MM.1S (cell line): ENCODE results near the gene RPL29.

Experiments used
- EZH2 ChIP-seq: fragments of 300-600 bp; sonication (generic); optimal IDR thresholded peaks from 2 replicates; pipeline ENCODE3; 2017; ENCODE audit warnings: low read depth, mild to moderate bottlenecking, antibody characterized with exemption, low read length, mixed read lengths
- TF ChIP-seq, protein P1 (sequence below): fragments of 300-600 bp; sonication (generic); IDR thresholded peaks from 2 replicates; pipeline ENCODE4 v1.5.1; 2016; ENCODE audit warnings: antibody characterized with exemption, low read length, mixed read lengths

DNA sequence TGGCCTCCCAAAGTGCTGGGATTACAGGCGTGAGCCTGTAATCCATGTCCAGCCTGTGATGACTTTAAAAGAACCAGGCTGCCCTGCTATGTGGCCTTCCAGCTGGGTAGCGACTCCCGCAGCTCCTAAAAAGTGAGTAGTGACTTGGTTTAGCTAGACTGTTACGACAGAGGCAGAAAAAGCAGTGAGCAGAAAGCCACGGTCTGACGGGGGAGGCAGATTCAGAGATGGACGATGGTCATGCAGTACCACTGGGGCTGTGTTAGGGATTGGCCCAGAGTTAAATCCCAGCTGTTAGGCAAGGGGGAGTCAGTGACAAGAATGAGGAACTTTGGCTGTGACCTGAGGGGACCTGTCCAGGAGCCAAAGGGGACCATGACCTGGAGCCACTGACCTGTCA lies 3.1 kb upstream of the RPL29 start:
- TF ChIP-seq, protein P1, sequence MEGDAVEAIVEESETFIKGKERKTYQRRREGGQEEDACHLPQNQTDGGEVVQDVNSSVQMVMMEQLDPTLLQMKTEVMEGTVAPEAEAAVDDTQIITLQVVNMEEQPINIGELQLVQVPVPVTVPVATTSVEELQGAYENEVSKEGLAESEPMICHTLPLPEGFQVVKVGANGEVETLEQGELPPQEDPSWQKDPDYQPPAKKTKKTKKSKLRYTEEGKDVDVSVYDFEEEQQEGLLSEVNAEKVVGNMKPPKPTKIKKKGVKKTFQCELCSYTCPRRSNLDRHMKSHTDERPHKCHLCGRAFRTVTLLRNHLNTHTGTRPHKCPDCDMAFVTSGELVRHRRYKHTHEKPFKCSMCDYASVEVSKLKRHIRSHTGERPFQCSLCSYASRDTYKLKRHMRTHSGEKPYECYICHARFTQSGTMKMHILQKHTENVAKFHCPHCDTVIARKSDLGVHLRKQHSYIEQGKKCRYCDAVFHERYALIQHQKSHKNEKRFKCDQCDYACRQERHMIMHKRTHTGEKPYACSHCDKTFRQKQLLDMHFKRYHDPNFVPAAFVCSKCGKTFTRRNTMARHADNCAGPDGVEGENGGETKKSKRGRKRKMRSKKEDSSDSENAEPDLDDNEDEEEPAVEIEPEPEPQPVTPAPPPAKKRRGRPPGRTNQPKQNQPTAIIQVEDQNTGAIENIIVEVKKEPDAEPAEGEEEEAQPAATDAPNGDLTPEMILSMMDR, result no peak
- TF ChIP-seq EZH2, result no peak
